GM04503 (cell line): ENCODE measurements around the gene FYN.

Experiments used
- DNase-seq: peaks from one replicate; pipeline ENCODE4 v3.0.0-alpha.2; 2012; ENCODE audit warnings: low read depth

FYN gene

GRCh38 chr6:111806561-111807497 lies 66.4 kb downstream of the FYN start:
- DNase-seq: no peak

- DNase-seq: no peak
Measured at GRCh38 chr6:111806165-111806547, 67.1 kb downstream of the FYN start.

DNA sequence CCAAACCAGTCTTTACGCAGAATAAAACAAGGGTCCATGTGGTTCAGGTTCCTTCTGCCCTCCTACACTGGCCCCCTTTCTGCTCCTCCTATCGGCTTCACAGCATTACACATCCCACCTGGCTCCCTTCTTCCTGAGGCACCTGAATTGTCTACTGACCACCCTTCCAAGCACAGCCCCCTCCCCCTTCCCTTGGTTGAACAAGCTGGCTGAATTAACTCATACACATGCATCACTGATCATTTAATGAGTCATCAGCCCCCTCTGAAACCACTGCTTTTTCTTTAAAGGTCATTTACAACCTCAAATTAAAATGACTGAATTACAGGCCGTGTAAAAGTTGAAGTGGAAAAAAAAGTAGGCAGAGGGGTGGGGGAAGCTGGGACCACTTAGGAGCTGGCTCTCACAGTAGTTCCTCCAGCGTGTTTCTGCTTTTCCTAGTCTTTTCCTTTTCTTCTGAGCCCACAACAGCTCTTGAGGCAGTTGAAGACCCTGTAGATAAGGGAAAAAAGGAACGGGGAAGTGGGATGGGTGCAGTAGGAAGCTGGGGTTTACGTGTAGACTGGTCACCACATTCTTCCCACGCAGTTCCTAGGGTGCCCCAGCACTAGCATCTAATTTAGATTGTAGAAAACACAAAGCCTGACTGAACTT lies 67.6 kb downstream of the FYN start:
- DNase-seq: no peak

GRCh38 chr6:111804627-111805235 lies 68.5 kb downstream of the FYN start:
- DNase-seq: no peak

DNA sequence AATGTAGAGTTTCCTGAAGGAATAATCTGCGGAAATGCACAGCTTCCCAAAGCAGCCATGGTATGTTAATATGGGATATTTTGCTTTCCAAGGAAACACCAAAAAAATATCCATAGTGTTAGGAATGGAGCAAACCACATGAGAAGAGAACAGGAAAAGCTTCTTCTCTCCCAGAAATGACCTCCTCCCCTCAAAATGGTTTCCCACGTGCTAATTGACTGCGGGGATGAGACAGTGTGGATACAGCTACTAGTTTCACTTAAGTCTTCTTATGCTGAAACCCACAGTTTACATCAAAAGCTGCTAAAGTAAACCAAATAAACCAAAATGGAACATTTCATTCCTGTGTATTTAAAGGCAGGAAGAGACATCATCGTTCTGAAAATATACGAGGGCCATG lies 69.4 kb downstream of the FYN start:
- DNase-seq: no peak

- DNase-seq: no peak
Measured at GRCh38 chr6:111803371-111803770, 69.9 kb downstream of the FYN start.

GRCh38 chr6:111802720-111803330 lies 70.4 kb downstream of the FYN start:
- no peak for DNase-seq

GRCh38 chr6:111802015-111802414 lies 71.2 kb downstream of the FYN start:
- DNase-seq: no peak

DNA sequence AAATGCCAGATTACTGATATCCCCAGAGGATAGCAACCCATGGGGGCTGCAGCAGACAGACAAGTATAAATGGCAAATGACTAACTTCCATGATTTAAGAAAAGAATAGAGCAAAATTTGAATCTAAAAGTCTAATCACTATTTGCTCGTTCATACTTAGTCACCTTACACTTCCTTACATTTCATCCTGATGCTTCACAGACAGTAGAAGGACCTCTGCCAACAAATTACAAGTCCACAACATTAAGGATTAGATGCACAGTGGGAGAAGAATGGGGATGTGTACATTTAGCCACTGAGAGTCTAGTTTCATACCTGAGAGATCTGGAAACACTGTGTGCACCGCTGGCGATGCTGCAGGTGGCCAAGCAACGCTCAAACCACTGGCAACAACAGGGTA lies 72.4 kb downstream of the FYN start:
- no peak for DNase-seq

DNA sequence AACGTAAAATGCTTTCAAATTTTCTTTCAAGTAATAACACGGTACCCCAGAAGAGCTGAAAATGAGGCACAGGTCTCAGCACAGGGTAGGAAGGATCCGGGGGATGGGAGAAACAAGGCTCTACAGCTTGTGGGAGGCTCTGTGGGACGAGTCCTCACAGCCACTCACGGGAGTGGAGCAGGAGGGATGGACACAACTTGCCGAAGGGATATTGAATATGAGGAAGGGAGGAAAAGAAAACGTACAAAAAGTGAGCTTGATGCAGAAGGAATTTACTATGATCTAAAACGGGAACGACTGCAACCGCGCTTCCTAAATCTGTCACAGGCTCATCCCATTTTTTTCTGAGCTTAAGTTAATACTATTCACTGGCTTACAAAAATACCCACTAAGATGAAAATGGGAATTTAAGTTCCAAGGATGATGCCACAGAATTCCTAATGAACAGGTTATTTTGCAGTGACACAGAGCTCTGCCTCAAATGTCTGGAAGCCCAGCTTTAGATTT lies 72.9 kb downstream of the FYN start:
- no peak for DNase-seq

- DNase-seq: no peak
Measured at GRCh38 chr6:111799576-111800258, 73.5 kb downstream of the FYN start.

DNA sequence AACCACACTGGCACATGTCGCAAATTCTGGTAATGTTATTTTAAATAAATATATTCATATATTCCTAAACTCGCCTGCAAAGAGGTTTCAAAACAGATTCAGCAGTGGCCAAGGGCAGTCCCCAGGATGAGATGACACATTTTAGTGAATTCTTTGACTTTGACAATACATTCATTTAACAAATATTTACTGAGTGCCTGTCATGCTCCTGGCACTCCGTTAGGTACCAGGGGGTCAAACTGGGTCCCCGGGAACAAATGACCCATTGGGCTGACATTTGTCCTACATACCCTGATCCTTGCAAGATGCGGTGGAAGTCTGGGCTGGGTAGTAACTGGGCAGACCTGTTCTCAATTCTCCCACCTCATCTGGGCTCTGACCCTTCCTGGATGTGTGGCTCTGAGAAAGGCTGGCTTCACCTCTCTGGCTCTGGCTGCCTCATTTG lies 74.9 kb downstream of the FYN start:
- no peak for DNase-seq

GRCh38 chr6:111796310-111796918 lies 76.8 kb downstream of the FYN start:
- DNase-seq: no peak

- no peak for DNase-seq
Measured at GRCh38 chr6:111795558-111795957, 77.7 kb downstream of the FYN start.

DNA sequence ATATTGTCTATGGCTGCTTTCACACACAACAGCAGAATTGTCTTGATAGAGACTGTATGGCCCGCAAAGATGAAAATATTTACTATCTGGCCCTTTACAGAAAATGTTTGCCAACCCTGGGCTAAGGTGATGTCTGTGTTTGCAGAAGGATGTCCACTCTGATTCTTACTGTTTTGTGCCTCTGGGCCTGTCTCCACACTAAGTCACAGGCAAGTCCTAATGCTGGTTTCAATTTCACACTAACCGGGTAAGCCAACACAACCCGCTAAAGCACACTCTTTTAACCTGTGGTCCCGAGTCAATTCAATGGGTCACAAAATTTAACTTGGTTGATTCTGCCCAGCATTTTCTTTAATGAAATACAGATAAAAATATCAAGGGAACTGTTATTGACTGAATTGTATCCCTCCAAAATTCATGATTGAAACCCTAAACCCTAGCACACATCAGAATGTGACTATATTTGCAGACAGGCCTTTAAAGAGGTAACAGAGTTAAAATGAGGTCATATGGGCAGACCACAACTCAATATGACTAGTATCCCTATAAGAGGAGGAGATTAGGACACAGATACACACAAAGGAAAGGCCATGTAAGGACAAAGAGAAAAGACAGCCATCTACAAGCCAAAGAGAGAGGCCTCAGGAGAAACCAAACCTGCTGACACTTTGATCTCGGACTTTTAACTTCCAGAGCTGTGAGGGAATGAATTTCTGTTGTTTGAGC lies 78.4 kb downstream of the FYN start:
- no peak for DNase-seq

DNA sequence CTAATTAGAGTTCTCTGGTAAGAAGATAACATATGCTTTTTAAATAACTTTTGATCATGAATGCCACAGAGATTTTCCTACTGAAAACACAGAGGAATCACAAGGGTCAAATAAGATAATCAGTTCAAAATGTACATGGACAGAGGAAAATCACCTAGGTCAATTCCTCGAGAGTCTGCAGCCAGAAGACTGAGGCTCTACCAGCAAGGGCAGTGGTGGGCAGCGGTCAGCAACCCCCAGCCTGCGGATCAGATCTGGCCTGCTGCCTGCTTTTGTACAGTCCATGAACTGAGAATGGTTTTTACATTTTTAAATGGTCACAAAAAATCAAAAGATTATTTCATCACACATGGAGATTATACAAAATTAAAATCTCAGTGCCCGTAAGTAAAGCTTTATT lies 79.0 kb downstream of the FYN start:
- no peak for DNase-seq

- DNase-seq: no peak
Measured at GRCh38 chr6:111793711-111794111, 79.5 kb downstream of the FYN start.

DNA sequence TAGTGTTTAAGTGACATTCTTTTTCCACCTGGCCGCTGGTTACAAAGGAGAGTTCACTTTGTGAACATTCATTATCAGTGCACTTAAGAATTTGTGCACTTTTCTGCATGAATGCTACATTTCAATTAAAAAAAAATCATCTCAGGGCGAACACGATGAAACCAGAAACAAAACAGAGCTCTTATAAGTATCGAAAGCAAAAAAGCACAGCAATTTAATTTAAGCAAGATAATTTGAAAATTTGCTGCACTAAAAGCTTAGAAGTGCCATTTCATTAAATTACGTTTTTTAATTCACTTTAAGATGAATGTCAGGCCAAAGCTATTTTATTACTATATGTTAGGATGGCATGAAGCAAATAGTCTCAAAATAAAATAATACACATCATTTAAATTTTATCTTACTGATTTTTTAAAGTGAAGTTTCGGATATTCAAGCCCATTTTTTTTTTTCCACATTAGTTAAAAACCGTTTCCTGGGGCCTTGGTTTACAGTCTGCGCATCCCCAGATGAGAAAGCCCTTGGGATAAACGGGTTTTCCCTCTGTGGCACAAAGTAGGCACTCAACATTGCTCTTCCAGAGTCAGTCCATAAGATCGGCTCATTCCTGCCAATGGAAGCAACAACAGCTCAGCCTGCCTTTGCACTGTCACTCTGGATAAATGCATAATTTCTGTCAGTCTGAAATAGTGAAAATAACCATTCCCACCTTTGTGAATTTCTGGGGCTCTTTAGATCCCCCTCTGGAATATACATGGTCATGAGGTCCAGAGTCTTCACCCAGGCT lies 80.1 kb downstream of the FYN start:
- DNase-seq: no peak

GRCh38 chr6:111792241-111792640 lies 81.0 kb downstream of the FYN start:
- DNase-seq: no peak

DNA sequence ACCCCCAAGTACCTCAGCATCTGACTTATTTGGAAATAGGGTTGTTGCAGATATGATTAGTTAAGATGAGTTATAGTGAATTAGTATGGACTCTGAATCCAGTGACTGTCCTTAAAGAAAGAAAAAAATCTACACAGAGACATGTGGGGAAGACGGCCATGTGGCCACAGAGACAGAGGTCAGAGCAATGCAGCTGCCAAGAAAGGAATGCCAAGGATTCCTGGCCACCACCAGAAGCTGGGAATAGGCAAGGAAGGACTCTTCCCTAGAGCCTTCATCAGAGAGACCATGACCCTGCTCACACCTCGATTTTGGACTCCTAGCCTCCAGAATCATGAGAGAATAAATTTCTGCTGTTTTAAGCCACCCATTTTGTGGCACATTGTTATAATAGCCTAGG lies 81.8 kb downstream of the FYN start:
- DNase-seq: no peak
